Sigmoid colon (tissue), 3 donors: Measurements from ENCODE around the gene ZNF460.

Experiments used
- POLR2A ChIP-seq, 2 donors: fragments of 450-650 bp; IDR thresholded peaks; one replicate each; pipeline ENCODE4 v1.6.1; 2016; ENCODE audit warnings: antibody characterized with exemption in 2 of 2, mild to moderate bottlenecking in 2 of 2, moderate library complexity in 2 of 2
- TF ChIP-seq, protein P1 (sequence below), 4 experiments: fragments of 450-650 bp in 3 of 4; fragments of 200-600 bp in 1 of 4; IDR thresholded peaks; one replicate each; pipeline ENCODE4 v1.5.1; 2016 to 2019; ENCODE audit warnings: antibody characterized with exemption in 4 of 4, mild to moderate bottlenecking in 3 of 4, moderate library complexity in 2 of 4

DNA sequence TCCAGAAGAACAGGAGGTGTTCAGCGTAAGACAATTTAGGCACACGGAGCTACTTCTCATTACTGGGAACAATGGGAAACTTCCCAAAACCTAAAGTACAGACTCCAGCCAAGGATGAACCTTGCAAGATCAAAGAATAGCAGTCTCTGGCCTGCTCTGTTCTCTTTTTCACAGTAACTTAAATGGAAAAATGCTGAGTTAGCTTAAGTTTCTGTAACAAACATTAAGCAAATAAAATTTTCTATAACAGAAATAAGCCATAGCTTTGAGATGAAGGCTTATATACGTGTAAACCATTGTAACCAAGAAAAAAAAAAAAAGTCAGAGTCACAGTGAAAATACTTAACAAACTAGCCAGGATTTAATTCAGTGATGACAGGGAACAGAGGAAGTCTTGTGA lies 18.2 kb upstream of the ZNF460 start:
- TF ChIP-seq, protein P1, sequence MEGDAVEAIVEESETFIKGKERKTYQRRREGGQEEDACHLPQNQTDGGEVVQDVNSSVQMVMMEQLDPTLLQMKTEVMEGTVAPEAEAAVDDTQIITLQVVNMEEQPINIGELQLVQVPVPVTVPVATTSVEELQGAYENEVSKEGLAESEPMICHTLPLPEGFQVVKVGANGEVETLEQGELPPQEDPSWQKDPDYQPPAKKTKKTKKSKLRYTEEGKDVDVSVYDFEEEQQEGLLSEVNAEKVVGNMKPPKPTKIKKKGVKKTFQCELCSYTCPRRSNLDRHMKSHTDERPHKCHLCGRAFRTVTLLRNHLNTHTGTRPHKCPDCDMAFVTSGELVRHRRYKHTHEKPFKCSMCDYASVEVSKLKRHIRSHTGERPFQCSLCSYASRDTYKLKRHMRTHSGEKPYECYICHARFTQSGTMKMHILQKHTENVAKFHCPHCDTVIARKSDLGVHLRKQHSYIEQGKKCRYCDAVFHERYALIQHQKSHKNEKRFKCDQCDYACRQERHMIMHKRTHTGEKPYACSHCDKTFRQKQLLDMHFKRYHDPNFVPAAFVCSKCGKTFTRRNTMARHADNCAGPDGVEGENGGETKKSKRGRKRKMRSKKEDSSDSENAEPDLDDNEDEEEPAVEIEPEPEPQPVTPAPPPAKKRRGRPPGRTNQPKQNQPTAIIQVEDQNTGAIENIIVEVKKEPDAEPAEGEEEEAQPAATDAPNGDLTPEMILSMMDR (IDR thresholded peaks at IDR 0.05): no peak
- TF ChIP-seq POLR2A (IDR thresholded peaks at IDR 0.05): no peak
